NCI-H510A (cell line): ENCODE measurements around the gene KIF2C.
"Not testable (repeated sequence)": the region's sequence is repeated elsewhere in the genome, so short reads cannot be mapped to it uniquely, and the experiment has no call there.

Experiments
- DNase-seq: peaks from one replicate; lab custom pipeline; 2025; lab: John Stamatoyannopoulos, UW

KIF2C gene

GRCh38 chr1:44719318-44719717 lies 20.3 kb upstream of the KIF2C start:
- DNase-seq, result no peak

- DNase-seq, result no peak
These were observed 19.4 kb upstream of the KIF2C start for GRCh38 chr1:44720281-44720680.

GRCh38 chr1:44721485-44722361 lies 17.9 kb upstream of the KIF2C start:
- peak; percentile 91 for DNase-seq

- no peak for DNase-seq
These were observed 16.6 kb upstream of the KIF2C start for GRCh38 chr1:44723064-44723463.

GRCh38 chr1:44723496-44724295 lies 15.9 kb upstream of the KIF2C start:
- no peak for DNase-seq

GRCh38 chr1:44724296-44724954 lies 15.2 kb upstream of the KIF2C start:
- DNase-seq, result no peak

GRCh38 chr1:44724955-44725698 lies 14.5 kb upstream of the KIF2C start:
- no peak for DNase-seq

- DNase-seq, result peak; percentile 84
These were observed 8.7 kb upstream of the KIF2C start, which contains the start of gene RNU5D-1 for GRCh38 chr1:44730741-44731512. Gene RNU5D-1, minus strand, starts transcription at chr1:44731170.

GRCh38 chr1:44733365-44733764 lies 6.3 kb upstream of the KIF2C start:
- DNase-seq, result no peak

GRCh38 chr1:44733784-44734183 lies 5.9 kb upstream of the KIF2C start:
- no peak for DNase-seq

GRCh38 chr1:44735992-44736391 lies 3.6 kb upstream of the KIF2C start:
- no peak for DNase-seq

- DNase-seq, result not testable (repeated sequence)
These were observed 707 bp upstream of the KIF2C start for GRCh38 chr1:44738953-44739306.

GRCh38 chr1:44740179-44740617 lies 561 bp downstream of the KIF2C start:
- no peak for DNase-seq

- no peak for DNase-seq
These were observed 3.6 kb downstream of the KIF2C start for GRCh38 chr1:44743211-44743610.

GRCh38 chr1:44747878-44748277 lies 8.2 kb downstream of the KIF2C start:
- DNase-seq, result no peak

GRCh38 chr1:44757420-44757819 lies 17.8 kb downstream of the KIF2C start:
- no peak for DNase-seq

GRCh38 chr1:44759077-44759476 lies 19.4 kb downstream of the KIF2C start:
- no peak for DNase-seq

- DNase-seq, result no peak
These were observed 21.2 kb downstream of the KIF2C start for GRCh38 chr1:44760876-44761275.

GRCh38 chr1:44766421-44766820 lies 26.8 kb downstream of the KIF2C start:
- DNase-seq, result not testable (repeated sequence)

GRCh38 chr1:44775078-44775929 lies 35.7 kb downstream of the KIF2C start, which contains the start of gene RPS8:
Gene RPS8, plus strand, starts transcription at chr1:44775540. Its CDS starts 57 bp downstream, at chr1:44775597.
- peak; percentile 88 for DNase-seq
